Lower leg skin (tissue), 4 donors: ENCODE results near the gene FMO5. TPM values are rescaled to one million over a fixed set of nuclear protein-coding genes. Genes with fewer than 3 reads are reported as not detected.
"Not testable (repeated sequence)": the region's sequence is repeated elsewhere in the genome, so short reads cannot be mapped to it uniquely, and the experiment has no call there.

Experiments used
- DNase-seq, 2 donors: peaks; one replicate each; pipeline ENCODE4 v3.0.0-alpha.2; 2019; ENCODE audit warnings: low spot score in 2 of 2
- H3K4me3 ChIP-seq: fragments of 200-600 bp; sonication (generic); 2 replicates; pipeline ENCODE4 v1.5.1; 2017; ENCODE audit warnings: mild to moderate bottlenecking, low read depth; ENCODE audit not compliant: poor library complexity, severe bottlenecking
- CTCF ChIP-seq, 3 donors: fragments of 450-650 bp; IDR thresholded peaks; one replicate each; pipeline ENCODE4 v1.5.1; 2016; ENCODE audit warnings: antibody characterized with exemption in 3 of 3, mild to moderate bottlenecking in 3 of 3, moderate library complexity in 2 of 3
- POLR2A ChIP-seq, 2 donors: fragments of 450-650 bp; IDR thresholded peaks; one replicate each; pipeline ENCODE4 v1.6.1; 2016 to 2017; ENCODE audit warnings: antibody characterized with exemption in 2 of 2, mild to moderate bottlenecking in 1 of 2, moderate library complexity in 1 of 2
- WGBS, 2 donors: methylation state at CpG; one replicate each; pipeline ENCODE4 v1.1.5; 2018; 5-methylcytosine and 5-hydroxymethylcytosine counted together
- intact Hi-C: fragments of 100-400 bp; cut with DNase I; formaldehyde crosslinking; loops from one replicate; pipeline ENCODE4 v1.15.0; 2023; ENCODE audit warnings: low total_unique reads
- total RNA-seq, 4 donors: library from RNA; depleted of rRNA; stranded (reverse); fragments of >200 nt; gene quantifications; one replicate each; pipeline ENCODE4 v1.1.0, GENCODE V29; 2016

The FMO5 gene
- total RNA-seq, 4 donors from 2014 or later, result 17.2 to 41.9 (median 27.4) TPM

- peak overlapping the region; percentile 80 for H3K4me3 ChIP-seq
- 0 to 1% methylated on average over 30 of the region's 30 CpGs for WGBS, 2 donors
- intact Hi-C loops, result loop anchor here (5.0 kb wide), 1 partner anchor 71 kb away; the partner anchor contains the start of gene PRKAB2
- no peak for TF ChIP-seq CTCF (IDR thresholded peaks at IDR 0.05)
- DNase-seq, result peak; percentile 21 to 86
These were observed 18.1 kb upstream of the FMO5 start for GRCh38 chr1:147243228-147243685.

GRCh38 chr1:147242449-147243227, 17.5 kb upstream of the FMO5 start, which contains the start of gene CHD1L:
Gene CHD1L (plus strand): TSS chr1:147242684. CDS start chr1:147242704, 20 bp downstream.
- 0 to 1% methylated on average over 15 to 35 of the region's 82 CpGs for WGBS, 2 donors
- peak; percentile 94 to 99 for DNase-seq
- peak within 1 kb of the TSS; percentile 80 for H3K4me3 ChIP-seq
- TF ChIP-seq POLR2A (IDR thresholded peaks at IDR 0.05), result no peak
- no peak for TF ChIP-seq CTCF (IDR thresholded peaks at IDR 0.05)
- intact Hi-C loops, result loop anchor here (5.0 kb wide), 1 partner anchor 70 kb away; the partner anchor contains the start of gene PRKAB2

GRCh38 chr1:147241934-147242448, 16.9 kb upstream of the FMO5 start:
- TF ChIP-seq POLR2A (IDR thresholded peaks at IDR 0.05), result no peak
- no peak for TF ChIP-seq CTCF (IDR thresholded peaks at IDR 0.05)
- no peak overlapping the region for H3K4me3 ChIP-seq
- DNase-seq, result no peak
- intact Hi-C loops, result loop anchor here (5.0 kb wide), 1 partner anchor 70 kb away; the partner anchor contains the start of gene PRKAB2
- 19 to 21% methylated on average over 9 of the region's 9 CpGs for WGBS, 2 donors

- intact Hi-C loops, result loop anchor here (5.0 kb wide), 1 partner anchor 68 kb away; the partner anchor contains the start of gene PRKAB2
- DNase-seq, H3K4me3 ChIP-seq: not testable (repeated sequence)
- WGBS, 2 donors, result 95 to 97% methylated on average over 5 of the region's 5 CpGs
These were observed 15.1 kb upstream of the FMO5 start for GRCh38 chr1:147240131-147240721.

- DNase-seq, result no peak
- 95% methylated on average over 11 of the region's 11 CpGs for WGBS, 2 donors
- TF ChIP-seq POLR2A (IDR thresholded peaks at IDR 0.05) (no peak), CTCF (IDR thresholded peaks at IDR 0.05) (no peak)
- no peak overlapping the region for H3K4me3 ChIP-seq
- intact Hi-C loops, result no loop called here
These were observed 14.0 kb upstream of the FMO5 start for GRCh38 chr1:147238925-147239820.
